ENCODE data around the gene KNOP1.
"Not testable (repeated sequence)": the region's sequence is repeated elsewhere in the genome, so short reads cannot be mapped to it uniquely, and the experiment has no call there.

Gene KNOP1

GRCh38 chr16:19680881-19681340 lies 37.1 kb downstream of the KNOP1 start:
- Histone ChIP-seq H3K9me3 (ENCODE audit: insufficient read depth, low read length, severe bottlenecking) (no peaks in the 10 kb centered on the region), H3K27me3 (ENCODE audit: insufficient read depth, low read length, poor library complexity) (no peaks in the 10 kb centered on the region), H3K27ac (ENCODE audit: low read length) (no peak overlapping the region), H3K4me3 (ENCODE audit: low read depth in 1 of 2, low read length in 2 of 2) (no peak overlapping the region), H4K20me1 (ENCODE audit: insufficient read depth, low read length) (no peaks in the 10 kb centered on the region), H3K36me3 (ENCODE audit: insufficient read depth, low read length) (peaks cover 51% of the 10 kb centered on the region), H3K4me2 (ENCODE audit: insufficient read depth, low read length) (no peak overlapping the region), H3K4me1 (ENCODE audit: insufficient read depth, low read length) (no peaks in the 10 kb centered on the region), H3K79me2 (ENCODE audit: insufficient read depth, low read length) (no peaks in the 10 kb centered on the region), H2AFZ (ENCODE audit: low read depth, low read length) (no peak overlapping the region), H3K9ac (ENCODE audit: low read depth, low read length) (no peak overlapping the region)
- ATAC-seq (ENCODE audit: insufficient read depth, low read depth) (no peak), DNase-seq (no peak)
- TF ChIP-seq, protein P1, sequence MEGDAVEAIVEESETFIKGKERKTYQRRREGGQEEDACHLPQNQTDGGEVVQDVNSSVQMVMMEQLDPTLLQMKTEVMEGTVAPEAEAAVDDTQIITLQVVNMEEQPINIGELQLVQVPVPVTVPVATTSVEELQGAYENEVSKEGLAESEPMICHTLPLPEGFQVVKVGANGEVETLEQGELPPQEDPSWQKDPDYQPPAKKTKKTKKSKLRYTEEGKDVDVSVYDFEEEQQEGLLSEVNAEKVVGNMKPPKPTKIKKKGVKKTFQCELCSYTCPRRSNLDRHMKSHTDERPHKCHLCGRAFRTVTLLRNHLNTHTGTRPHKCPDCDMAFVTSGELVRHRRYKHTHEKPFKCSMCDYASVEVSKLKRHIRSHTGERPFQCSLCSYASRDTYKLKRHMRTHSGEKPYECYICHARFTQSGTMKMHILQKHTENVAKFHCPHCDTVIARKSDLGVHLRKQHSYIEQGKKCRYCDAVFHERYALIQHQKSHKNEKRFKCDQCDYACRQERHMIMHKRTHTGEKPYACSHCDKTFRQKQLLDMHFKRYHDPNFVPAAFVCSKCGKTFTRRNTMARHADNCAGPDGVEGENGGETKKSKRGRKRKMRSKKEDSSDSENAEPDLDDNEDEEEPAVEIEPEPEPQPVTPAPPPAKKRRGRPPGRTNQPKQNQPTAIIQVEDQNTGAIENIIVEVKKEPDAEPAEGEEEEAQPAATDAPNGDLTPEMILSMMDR (IDR thresholded peaks at IDR 0.05; ENCODE audit: borderline replicate concordance, extremely low read depth, low read length, poor library complexity, severe bottlenecking): no peak
- no peak for TF ChIP-seq EZH2 (IDR thresholded peaks at IDR 0.05; ENCODE audit: borderline replicate concordance, low read depth, low read length, severe bottlenecking)

- peaks cover 49% of the 10 kb centered on the region for H3K36me3 ChIP-seq (ENCODE audit: insufficient read depth, low read length)
- H3K9ac ChIP-seq (ENCODE audit: low read depth, low read length); H3K9me3 ChIP-seq (ENCODE audit: insufficient read depth, low read length, severe bottlenecking); ATAC-seq (ENCODE audit: insufficient read depth, low read depth); H3K27me3 ChIP-seq (ENCODE audit: insufficient read depth, low read length, poor library complexity); H3K79me2 ChIP-seq (ENCODE audit: insufficient read depth, low read length); H3K27ac ChIP-seq (ENCODE audit: low read length); H3K4me2 ChIP-seq (ENCODE audit: insufficient read depth, low read length); H4K20me1 ChIP-seq (ENCODE audit: insufficient read depth, low read length); H3K4me3 ChIP-seq (ENCODE audit: low read depth in 1 of 2, low read length in 2 of 2); H2AFZ ChIP-seq (ENCODE audit: low read depth, low read length); H3K4me1 ChIP-seq (ENCODE audit: insufficient read depth, low read length); DNase-seq: not testable (repeated sequence)
Observed at GRCh38 chr16:19679281-19679680, 38.7 kb downstream of the KNOP1 start.

- no peak for ATAC-seq (ENCODE audit: insufficient read depth, low read depth)
- no peaks in the 10 kb centered on the region for H4K20me1 ChIP-seq (ENCODE audit: insufficient read depth, low read length)
- no peak for DNase-seq
- no peaks in the 10 kb centered on the region for H3K27me3 ChIP-seq (ENCODE audit: insufficient read depth, low read length, poor library complexity)
- H3K9me3 ChIP-seq (ENCODE audit: insufficient read depth, low read length, severe bottlenecking): no peaks in the 10 kb centered on the region
- TF ChIP-seq, protein P1 (IDR thresholded peaks at IDR 0.05; ENCODE audit: borderline replicate concordance, extremely low read depth, low read length, poor library complexity, severe bottlenecking): no peak
- TF ChIP-seq EZH2 (IDR thresholded peaks at IDR 0.05; ENCODE audit: borderline replicate concordance, low read depth, low read length, severe bottlenecking): no peak
- H3K4me1 ChIP-seq (ENCODE audit: insufficient read depth, low read length): no peaks in the 10 kb centered on the region
- H3K79me2 ChIP-seq (ENCODE audit: insufficient read depth, low read length): no peaks in the 10 kb centered on the region
- H3K9ac ChIP-seq (ENCODE audit: low read depth, low read length): no peak overlapping the region
- no peak overlapping the region for H3K27ac ChIP-seq (ENCODE audit: low read length)
- H3K4me3 ChIP-seq (ENCODE audit: low read depth in 1 of 2, low read length in 2 of 2): no peak overlapping the region
- H3K36me3 ChIP-seq (ENCODE audit: insufficient read depth, low read length): peaks cover 45% of the 10 kb centered on the region
- H3K4me2 ChIP-seq (ENCODE audit: insufficient read depth, low read length): no peak overlapping the region
- H2AFZ ChIP-seq (ENCODE audit: low read depth, low read length): no peak overlapping the region
Observed at GRCh38 chr16:19678804-19679203, 39.2 kb downstream of the KNOP1 start.

GRCh38 chr16:19677402-19677801 lies 40.6 kb downstream of the KNOP1 start:
- no peak overlapping the region for H3K4me3 ChIP-seq (ENCODE audit: low read depth in 1 of 2, low read length in 2 of 2)
- DNase-seq: no peak
- no peak overlapping the region for H3K27ac ChIP-seq (ENCODE audit: low read length)
- no peaks in the 10 kb centered on the region for H3K9me3 ChIP-seq (ENCODE audit: insufficient read depth, low read length, severe bottlenecking)
- H3K36me3 ChIP-seq (ENCODE audit: insufficient read depth, low read length): peaks cover 33% of the 10 kb centered on the region
- H3K9ac ChIP-seq (ENCODE audit: low read depth, low read length): no peak overlapping the region
- TF ChIP-seq, protein P1 (IDR thresholded peaks at IDR 0.05; ENCODE audit: borderline replicate concordance, extremely low read depth, low read length, poor library complexity, severe bottlenecking): no peak
- no peak for TF ChIP-seq EZH2 (IDR thresholded peaks at IDR 0.05; ENCODE audit: borderline replicate concordance, low read depth, low read length, severe bottlenecking)
- no peak for ATAC-seq (ENCODE audit: insufficient read depth, low read depth)
- H3K79me2 ChIP-seq (ENCODE audit: insufficient read depth, low read length): no peaks in the 10 kb centered on the region
- no peak overlapping the region for H2AFZ ChIP-seq (ENCODE audit: low read depth, low read length)
- H3K4me1 ChIP-seq (ENCODE audit: insufficient read depth, low read length): no peaks in the 10 kb centered on the region
- H3K27me3 ChIP-seq (ENCODE audit: insufficient read depth, low read length, poor library complexity): no peaks in the 10 kb centered on the region
- no peak overlapping the region for H3K4me2 ChIP-seq (ENCODE audit: insufficient read depth, low read length)
- H4K20me1 ChIP-seq (ENCODE audit: insufficient read depth, low read length): no peaks in the 10 kb centered on the region

Data from DND-41 (cell line).